GM12864 (cell line): Measurements from ENCODE around the gene MAPK13.

Experiments used
- DNase-seq: peaks from one replicate; pipeline ENCODE4 v3.0.0-alpha.2; 2011; ENCODE audit warnings: low read depth
- H3K4me3 ChIP-seq: 2 replicates; pipeline ENCODE4 v1.5.1; 2011; ENCODE audit warnings: mild to moderate bottlenecking, low read depth, low read length, control low read depth
- CTCF ChIP-seq: IDR thresholded peaks from 2 replicates; pipeline ENCODE4 v1.5.1; 2011; ENCODE audit warnings: low read depth, mild to moderate bottlenecking, moderate library complexity, low read length, control low read depth, inconsistent platforms; ENCODE audit errors: missing control alignments

Gene MAPK13

GRCh38 chr6:36133912-36134311 is 3.6 kb downstream of the MAPK13 start:
- no peak for TF ChIP-seq CTCF
- no peak overlapping the region for H3K4me3 ChIP-seq
- DNase-seq, result no peak

- no peak for DNase-seq
Measured at GRCh38 chr6:36135053-36135731, 4.9 kb downstream of the MAPK13 start.

GRCh38 chr6:36136034-36136433 is 5.7 kb downstream of the MAPK13 start:
- no peak overlapping the region for H3K4me3 ChIP-seq
- no peak for TF ChIP-seq CTCF
- no peak for DNase-seq

More at GRCh38 chr6:36135053-36135731, 4.9 kb downstream of the MAPK13 start:
- no peak overlapping the region for H3K4me3 ChIP-seq
- TF ChIP-seq CTCF, result no peak

- no peak for TF ChIP-seq CTCF
- no peak overlapping the region for H3K4me3 ChIP-seq
- DNase-seq, result no peak
Measured at GRCh38 chr6:36136551-36136950, 6.2 kb downstream of the MAPK13 start.

GRCh38 chr6:36138667-36139066 is 8.4 kb downstream of the MAPK13 start:
- no peak overlapping the region for H3K4me3 ChIP-seq
- TF ChIP-seq CTCF, result no peak
- no peak for DNase-seq

- DNase-seq, result no peak
- peak; percentile 42 for TF ChIP-seq CTCF
- no peak overlapping the region for H3K4me3 ChIP-seq
Measured at GRCh38 chr6:36139431-36139830, 9.1 kb downstream of the MAPK13 start.
